Mammary epithelial cell (primary cell): Measurements from ENCODE around the gene KRTAP10-4.

ENCODE experiments used
- EZH2 ChIP-seq: IDR thresholded peaks from 2 replicates; pipeline ENCODE4 v1.6.1; 2012; ENCODE audit warnings: low read length, inconsistent platforms, borderline replicate concordance
- TF ChIP-seq, protein P1 (sequence below), 2 donors: IDR thresholded peaks in 1 of 2; conservative IDR thresholded peaks in 1 of 2; 2 replicates each; pipeline ENCODE4 v1.5.1; 2011 to 2012; ENCODE audit warnings: inconsistent platforms in 2 of 2, low read length in 2 of 2, mild to moderate bottlenecking in 2 of 2, control low read depth in 1 of 2, low read depth in 1 of 2; ENCODE audit not compliant: insufficient read depth in 1 of 2; ENCODE audit errors: extremely low read depth in 1 of 2

DNA sequence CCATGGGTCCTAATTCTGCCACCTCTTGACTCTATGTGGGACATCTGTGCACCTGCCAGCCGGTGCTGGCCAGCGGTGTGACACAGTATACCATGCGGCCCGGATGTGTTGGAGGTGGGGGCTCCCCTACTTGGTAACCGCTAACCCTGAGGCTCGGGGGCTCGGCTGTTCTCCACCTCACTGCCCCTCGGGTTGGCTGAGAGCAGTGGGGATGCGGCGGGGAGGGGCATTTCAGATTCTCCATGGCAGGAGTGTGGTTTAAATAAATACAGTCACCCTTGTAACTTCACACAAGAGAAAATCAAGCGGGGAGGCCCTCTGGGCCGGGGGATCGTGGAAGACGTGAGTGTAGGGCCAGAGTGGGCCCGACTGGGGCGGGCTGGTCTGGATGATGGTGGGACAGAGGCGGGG lies 44.5 kb upstream of the KRTAP10-4 start:
- TF ChIP-seq, protein P1, sequence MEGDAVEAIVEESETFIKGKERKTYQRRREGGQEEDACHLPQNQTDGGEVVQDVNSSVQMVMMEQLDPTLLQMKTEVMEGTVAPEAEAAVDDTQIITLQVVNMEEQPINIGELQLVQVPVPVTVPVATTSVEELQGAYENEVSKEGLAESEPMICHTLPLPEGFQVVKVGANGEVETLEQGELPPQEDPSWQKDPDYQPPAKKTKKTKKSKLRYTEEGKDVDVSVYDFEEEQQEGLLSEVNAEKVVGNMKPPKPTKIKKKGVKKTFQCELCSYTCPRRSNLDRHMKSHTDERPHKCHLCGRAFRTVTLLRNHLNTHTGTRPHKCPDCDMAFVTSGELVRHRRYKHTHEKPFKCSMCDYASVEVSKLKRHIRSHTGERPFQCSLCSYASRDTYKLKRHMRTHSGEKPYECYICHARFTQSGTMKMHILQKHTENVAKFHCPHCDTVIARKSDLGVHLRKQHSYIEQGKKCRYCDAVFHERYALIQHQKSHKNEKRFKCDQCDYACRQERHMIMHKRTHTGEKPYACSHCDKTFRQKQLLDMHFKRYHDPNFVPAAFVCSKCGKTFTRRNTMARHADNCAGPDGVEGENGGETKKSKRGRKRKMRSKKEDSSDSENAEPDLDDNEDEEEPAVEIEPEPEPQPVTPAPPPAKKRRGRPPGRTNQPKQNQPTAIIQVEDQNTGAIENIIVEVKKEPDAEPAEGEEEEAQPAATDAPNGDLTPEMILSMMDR (conservative IDR thresholded peaks at IDR 0.05 in 1 of 2, IDR thresholded peaks at IDR 0.05 in 1 of 2; ENCODE audit: extremely low read depth in 1 of 2, insufficient read depth in 1 of 2, low read depth in 1 of 2, low read length in 2 of 2) = no peak
- no peak for TF ChIP-seq EZH2
